ENCODE measurements around the gene LONP1.
"Not testable (repeated sequence)": the region's sequence is repeated elsewhere in the genome, so short reads cannot be mapped to it uniquely, and the experiment has no call there.

The LONP1 gene

GRCh38 chr19:5691822-5692722 lies 27.9 kb downstream of the LONP1 start:
- peak overlapping the region; percentile 92; the same call in 1 of the 2 replicates for H3K9ac ChIP-seq (ENCODE audit: low read depth, low read length)
- peaks cover 20% of the 10 kb centered on the region for H3K36me3 ChIP-seq (ENCODE audit: insufficient read depth, low read length)
- no peaks in the 10 kb centered on the region for H3K9me3 ChIP-seq (ENCODE audit: control insufficient read depth, insufficient read depth, low read length)
- H3K4me1 ChIP-seq (ENCODE audit: insufficient read depth, low read length) = no peaks in the 10 kb centered on the region

- no peaks in the 10 kb centered on the region for H3K9me3 ChIP-seq (ENCODE audit: control insufficient read depth, insufficient read depth, low read length)
- H3K36me3 ChIP-seq (ENCODE audit: insufficient read depth, low read length) = peaks cover 18% of the 10 kb centered on the region
- H3K4me1 ChIP-seq (ENCODE audit: insufficient read depth, low read length) = no peaks in the 10 kb centered on the region
- peak overlapping the region; percentile 92 for H3K9ac ChIP-seq (ENCODE audit: low read depth, low read length)
Measured at GRCh38 chr19:5690955-5691821, 28.8 kb downstream of the LONP1 start.

- Histone ChIP-seq H3K36me3 (ENCODE audit: insufficient read depth, low read length) (peaks cover 15% of the 10 kb centered on the region; the same call in 1 of the 2 replicates), H3K9me3 (ENCODE audit: control insufficient read depth, insufficient read depth, low read length) (no peaks in the 10 kb centered on the region), H3K4me1 (ENCODE audit: insufficient read depth, low read length) (no peaks in the 10 kb centered on the region), H3K9ac (ENCODE audit: low read depth, low read length) (peak within 1 kb of the TSS; percentile 92)
Measured at GRCh38 chr19:5690125-5690954, 29.6 kb downstream of the LONP1 start, which contains the start of gene RPL36. TSS of gene RPL36 (plus strand) at chr19:5690295. CDS start at chr19:5690508, 213 bp downstream.

DNA sequence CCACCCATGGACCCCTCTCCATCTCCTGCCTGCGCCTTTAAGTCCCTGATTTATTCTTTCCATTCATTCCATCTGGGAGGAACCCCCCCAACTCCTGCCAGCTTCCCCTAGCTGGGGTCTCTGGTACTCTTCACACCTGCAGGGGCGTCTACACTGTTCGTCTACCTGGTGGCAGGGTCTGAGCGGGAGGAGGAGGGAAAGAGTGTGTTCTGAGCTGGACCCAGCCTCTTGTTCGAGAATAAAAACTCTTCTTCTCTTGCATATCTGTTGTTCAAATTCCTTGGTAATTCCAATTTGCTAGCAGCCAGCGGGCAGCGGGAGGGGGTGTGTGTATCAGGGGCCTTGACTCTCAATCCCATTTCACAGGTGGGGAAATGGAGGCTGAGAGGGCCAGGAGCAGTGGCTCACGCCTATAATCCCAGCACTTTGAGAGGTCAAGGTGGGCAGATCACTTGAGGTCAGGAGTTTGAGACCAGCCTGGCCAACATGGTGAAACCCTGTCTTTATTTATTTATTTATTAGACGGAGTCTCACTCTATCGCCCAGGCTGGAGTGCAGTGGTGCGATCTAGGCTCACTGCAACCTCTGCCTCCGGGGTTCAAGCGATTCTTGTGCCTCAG lies 31.6 kb downstream of the LONP1 start:
- H3K4me1 ChIP-seq (ENCODE audit: insufficient read depth, low read length); H3K9ac ChIP-seq (ENCODE audit: low read depth, low read length): not testable (repeated sequence)
- H3K36me3 ChIP-seq (ENCODE audit: insufficient read depth, low read length) = peaks cover 14% of the 10 kb centered on the region; the same call in 1 of the 2 replicates

DNA sequence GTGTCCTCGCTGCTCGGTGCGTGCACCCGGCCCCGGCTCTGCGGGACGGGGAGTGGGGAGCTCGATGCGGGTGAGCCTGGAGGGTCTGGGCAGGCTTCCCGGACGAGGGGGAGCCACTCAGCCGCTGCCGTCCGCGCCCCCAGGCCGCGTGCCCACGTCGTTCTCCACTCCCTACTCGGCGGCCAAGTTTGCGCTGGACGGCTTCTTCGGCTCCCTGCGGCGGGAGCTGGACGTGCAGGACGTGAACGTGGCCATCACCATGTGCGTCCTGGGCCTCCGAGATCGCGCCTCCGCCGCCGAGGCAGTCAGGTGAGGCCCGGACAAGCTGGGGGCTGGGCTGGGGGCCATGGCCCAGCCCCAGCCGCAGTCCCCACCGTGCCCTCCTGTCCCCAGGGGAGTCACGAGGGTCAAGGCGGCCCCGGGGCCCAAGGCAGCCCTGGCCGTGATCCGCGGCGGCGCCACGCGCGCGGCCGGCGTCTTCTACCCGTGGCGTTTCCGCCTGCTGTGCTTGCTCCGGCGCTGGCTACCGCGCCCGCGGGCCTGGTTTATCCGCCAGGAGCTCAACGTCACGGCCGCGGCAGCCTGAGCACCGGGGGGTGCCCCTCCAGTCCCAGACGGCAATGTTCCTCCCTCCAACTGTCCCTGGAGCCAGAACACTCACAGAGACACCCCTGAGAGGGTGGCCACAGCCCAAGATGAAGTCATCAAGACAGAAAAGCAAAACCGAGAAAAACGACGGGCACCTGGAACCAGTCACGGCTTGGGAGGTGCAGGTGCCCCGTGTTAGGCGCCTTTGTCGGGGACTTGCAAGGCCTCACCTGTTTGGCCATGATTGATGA lies 32.4 kb downstream of the LONP1 start:
- H3K9ac ChIP-seq (ENCODE audit: low read depth, low read length) = peak overlapping the region; percentile 34
- H3K9me3 ChIP-seq (ENCODE audit: control insufficient read depth, insufficient read depth, low read length) = no peaks in the 10 kb centered on the region
- peaks cover 9% of the 10 kb centered on the region; the same call in 1 of the 2 replicates for H3K36me3 ChIP-seq (ENCODE audit: insufficient read depth, low read length)
- no peaks in the 10 kb centered on the region for H3K4me1 ChIP-seq (ENCODE audit: insufficient read depth, low read length)

More for the DNA sequence above, 31.6 kb downstream of the LONP1 start:
- H3K9me3 ChIP-seq (ENCODE audit: control insufficient read depth, insufficient read depth, low read length) = not testable (repeated sequence)

- Histone ChIP-seq H3K9me3 (ENCODE audit: control insufficient read depth, insufficient read depth, low read length) (no peaks in the 10 kb centered on the region), H3K4me1 (ENCODE audit: insufficient read depth, low read length) (no peaks in the 10 kb centered on the region), H3K9ac (ENCODE audit: low read depth, low read length) (peak overlapping the region; percentile 62), H3K36me3 (ENCODE audit: insufficient read depth, low read length) (0 out of 2 replicates have a peak, but pooled peaks cover 1% of the 10 kb centered on the region)
Measured at GRCh38 chr19:5686647-5687359, 33.1 kb downstream of the LONP1 start.

- Histone ChIP-seq H3K9ac (ENCODE audit: low read depth, low read length) (peak overlapping the region; percentile 62; the same call in 1 of the 2 replicates), H3K4me1 (ENCODE audit: insufficient read depth, low read length) (no peaks in the 10 kb centered on the region), H3K9me3 (ENCODE audit: control insufficient read depth, insufficient read depth, low read length) (no peaks in the 10 kb centered on the region), H3K36me3 (ENCODE audit: insufficient read depth, low read length) (no peaks in the 10 kb centered on the region)
Measured at GRCh38 chr19:5686326-5686646, 33.7 kb downstream of the LONP1 start.

- Histone ChIP-seq H3K9me3 (ENCODE audit: control insufficient read depth, insufficient read depth, low read length) (no peaks in the 10 kb centered on the region), H3K4me1 (ENCODE audit: insufficient read depth, low read length) (no peaks in the 10 kb centered on the region), H3K36me3 (ENCODE audit: insufficient read depth, low read length) (no peaks in the 10 kb centered on the region), H3K9ac (ENCODE audit: low read depth, low read length) (no peak overlapping the region)
Measured at GRCh38 chr19:5684694-5685430, 35.1 kb downstream of the LONP1 start.

- Histone ChIP-seq H3K9ac (ENCODE audit: low read depth, low read length) (no peak overlapping the region), H3K9me3 (ENCODE audit: control insufficient read depth, insufficient read depth, low read length) (no peaks in the 10 kb centered on the region), H3K4me1 (ENCODE audit: insufficient read depth, low read length) (no peaks in the 10 kb centered on the region), H3K36me3 (ENCODE audit: insufficient read depth, low read length) (no peaks in the 10 kb centered on the region)
Measured at GRCh38 chr19:5683177-5683886, 36.6 kb downstream of the LONP1 start.

- H3K9me3 ChIP-seq (ENCODE audit: control insufficient read depth, insufficient read depth, low read length) = no peaks in the 10 kb centered on the region
- no peak overlapping the region for H3K9ac ChIP-seq (ENCODE audit: low read depth, low read length)
- no peaks in the 10 kb centered on the region for H3K36me3 ChIP-seq (ENCODE audit: insufficient read depth, low read length)
- no peaks in the 10 kb centered on the region for H3K4me1 ChIP-seq (ENCODE audit: insufficient read depth, low read length)
Measured at GRCh38 chr19:5682107-5682482, 37.9 kb downstream of the LONP1 start.

DNA sequence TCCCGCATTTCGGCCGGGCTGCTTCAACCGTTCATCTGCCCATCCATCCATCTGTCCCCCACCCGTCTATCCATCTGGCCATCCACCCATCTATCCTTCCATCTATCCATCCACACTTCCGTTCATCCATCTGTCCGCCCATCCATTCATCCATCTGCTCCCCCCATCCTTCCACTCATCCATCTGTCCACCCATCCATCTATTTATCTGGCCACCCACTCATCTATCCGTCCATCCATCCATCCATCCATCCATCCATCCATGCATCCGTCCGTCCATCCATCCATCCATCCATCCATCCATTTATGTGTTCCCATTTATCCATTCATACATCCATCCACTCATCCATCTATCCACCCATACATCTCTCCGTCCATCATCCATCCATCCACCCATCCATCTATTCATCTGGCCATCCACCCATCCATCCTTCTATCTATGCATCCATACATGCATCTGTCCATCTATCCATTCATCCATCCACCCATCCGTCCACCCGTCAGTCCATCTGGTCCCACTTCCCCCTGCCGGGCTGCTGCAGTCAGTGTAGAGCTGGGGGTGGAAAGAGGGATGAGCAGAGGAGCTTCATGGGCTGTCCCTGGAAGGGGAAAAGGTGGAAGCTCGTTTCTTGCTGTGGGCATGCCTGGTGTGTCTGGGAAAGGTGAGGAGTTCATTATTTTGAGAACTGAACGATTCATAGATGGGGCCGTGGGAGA lies 38.4 kb downstream of the LONP1 start:
- Histone ChIP-seq H3K9me3 (ENCODE audit: control insufficient read depth, insufficient read depth, low read length) (no peaks in the 10 kb centered on the region), H3K36me3 (ENCODE audit: insufficient read depth, low read length) (no peaks in the 10 kb centered on the region), H3K4me1 (ENCODE audit: insufficient read depth, low read length) (no peaks in the 10 kb centered on the region), H3K9ac (ENCODE audit: low read depth, low read length) (peak overlapping the region; percentile 91; the same call in 1 of the 2 replicates)
